HCT116 (cell line): ENCODE results near the gene ZC3HAV1. TPM values are rescaled to one million over a fixed set of nuclear protein-coding genes. Genes with fewer than 3 reads are reported as not detected.

Experiments
- ATAC-seq: fragments of 200-7000 bp; cut with Tn5 transposase; 2 replicates; pipeline ENCODE4 v1.9.1; 2020; ENCODE audit warnings: mild to moderate bottlenecking, moderate library complexity
- BruUV-seq: library from RNA; stranded (reverse); fragments of 400-500 nt; replicated peaks from 2 replicates; lab custom pipeline; 2021; lab: Mats Ljungman, UMichigan
- CTCF ChIA-PET: fragments of 300-600 bp; sonication (Branson Sonifier 250); formaldehyde crosslinking; loops from one replicate; lab custom pipeline; 2021; ENCODE audit warnings: antibody characterized with exemption; lab: Charles Lee
- POLR2A ChIA-PET: fragments of 300-600, 350-600 bp; sonication (Branson Sonifier 250); formaldehyde crosslinking; loops from one replicate; lab custom pipeline; 2021; ENCODE audit warnings: antibody characterized with exemption; lab: Charles Lee
- RAD21 ChIA-PET, 2 experiments: fragments of 300-600 bp; sonication (Branson Sonifier 250); formaldehyde crosslinking; loops; one replicate each; lab custom pipeline; 2023; ENCODE audit warnings: low total read pairs in 2 of 2; ENCODE audit not compliant: uncharacterized antibody in 2 of 2, unreplicated experiment in 2 of 2, low non-redundant PET in 1 of 2; lab: Charles Lee
- DNase-seq: peaks from one replicate; pipeline ENCODE4 v3.0.0-alpha.2; 2010; ENCODE audit warnings: low read depth, low spot score
- H2AFZ ChIP-seq: fragments of 200-600 bp; shearing (Covaris generic), sonication (generic); 2 replicates; pipeline ENCODE4 v1.6.1; 2017; ENCODE audit warnings: low read depth, mixed run types, mixed read lengths, antibody characterized with exemption, low read length; ENCODE audit not compliant: poor library complexity, severe bottlenecking
- H3K27ac ChIP-seq: 2 replicates; pipeline ENCODE4 v1.5.1; 2012; ENCODE audit warnings: low read depth, low read length
- H3K27me3 ChIP-seq: fragments of 200-600 bp; sonication (generic); 2 replicates; pipeline ENCODE4 v1.6.1; 2016; ENCODE audit warnings: mixed run types, low read length, mixed read lengths; ENCODE audit not compliant: insufficient read depth
- H3K36me3 ChIP-seq, 2 experiments: fragments of 200-500 bp in 1 of 2; fragments of 200-600 bp in 1 of 2; sonication (Bioruptor generic) in 1 of 2; sonication (generic) in 1 of 2; 2 replicates each; pipeline versions ENCODE4 v1.5.1 to v1.6.1; 2014 to 2016; ENCODE audit warnings: low read length in 2 of 2, inconsistent platforms in 1 of 2, mixed read lengths in 1 of 2, mixed run types in 1 of 2; ENCODE audit not compliant: insufficient read depth in 2 of 2, control insufficient read depth in 1 of 2
- H3K4me1 ChIP-seq, 2 experiments: fragments of 200-600 bp in 1 of 2; sonication (generic) in 1 of 2; 2 replicates each; pipeline versions ENCODE4 v1.5.1 to v1.6.1; 2012 to 2017; ENCODE audit warnings: low read length in 2 of 2, inconsistent platforms in 1 of 2, mild to moderate bottlenecking in 1 of 2, mixed read lengths in 1 of 2, mixed run types in 1 of 2, moderate library complexity in 1 of 2; ENCODE audit not compliant: insufficient read depth in 2 of 2, control insufficient read depth in 1 of 2
- H3K4me2 ChIP-seq: fragments of 200-600 bp; sonication (generic); 2 replicates; pipeline ENCODE4 v1.6.1; 2017; ENCODE audit warnings: mixed run types, low read length, mixed read lengths
- H3K4me3 ChIP-seq, 2 experiments: fragments of 200-600 bp in 1 of 2; sonication (generic) in 1 of 2; replicated peaks in 1 of 2; 2 replicates each; pipeline ENCODE4 v1.5.1; 2011 to 2016; ENCODE audit warnings: low read length in 2 of 2, control low read depth in 1 of 2, low read depth in 1 of 2, mild to moderate bottlenecking in 1 of 2, mixed read lengths in 1 of 2, mixed run types in 1 of 2
- H3K79me2 ChIP-seq: fragments of 200-600 bp; sonication (generic); 2 replicates; pipeline ENCODE4 v1.6.1; 2017; ENCODE audit warnings: mild to moderate bottlenecking, mixed run types, low read length, moderate library complexity, mixed read lengths; ENCODE audit not compliant: insufficient read depth
- H3K9ac ChIP-seq: fragments of 200-600 bp; sonication (generic); 2 replicates; pipeline ENCODE4 v1.6.1; 2016; ENCODE audit warnings: low read length, mixed read lengths
- H3K9me2 ChIP-seq: fragments of 200-600 bp; sonication (generic), shearing (Covaris generic); 2 replicates; pipeline ENCODE4 v1.6.1; 2017; ENCODE audit warnings: mixed run types, mild to moderate bottlenecking, moderate library complexity; ENCODE audit not compliant: insufficient read depth
- H3K9me3 ChIP-seq, 2 experiments: fragments of 200-500 bp in 1 of 2; fragments of 200-600 bp in 1 of 2; sonication (Bioruptor generic) in 1 of 2; sonication (generic) in 1 of 2; 2 replicates each; pipeline ENCODE4 v1.6.1; 2014 to 2017; ENCODE audit warnings: low read length in 2 of 2, mixed read lengths in 2 of 2, inconsistent platforms in 1 of 2, low read depth in 1 of 2, mild to moderate bottlenecking in 1 of 2, mixed run types in 1 of 2, moderate library complexity in 1 of 2; ENCODE audit not compliant: control insufficient read depth in 1 of 2, insufficient read depth in 1 of 2
- H4K20me1 ChIP-seq: fragments of 200-600 bp; sonication (generic), shearing (Covaris generic); 2 replicates; pipeline ENCODE4 v1.6.1; 2017; ENCODE audit warnings: mixed run types, mild to moderate bottlenecking, moderate library complexity; ENCODE audit not compliant: insufficient read depth
- CBX3 ChIP-seq: IDR thresholded peaks from 2 replicates; pipeline ENCODE4 v1.6.1; 2012; ENCODE audit warnings: low read depth
- CEBPB ChIP-seq: IDR thresholded peaks from 2 replicates; pipeline ENCODE4 v1.6.1; 2012; ENCODE audit warnings: low read depth
- EGR1 ChIP-seq: IDR thresholded peaks from 2 replicates; pipeline ENCODE4 v1.6.1; 2012; ENCODE audit warnings: low read depth
- ELF1 ChIP-seq: IDR thresholded peaks from 2 replicates; pipeline ENCODE4 v1.6.1; 2012; ENCODE audit warnings: low read depth, borderline replicate concordance
- FOSL1 ChIP-seq: IDR thresholded peaks from 2 replicates; pipeline ENCODE4 v1.6.1; 2012; ENCODE audit warnings: low read depth
- JUND ChIP-seq: IDR thresholded peaks from 2 replicates; pipeline ENCODE4 v1.6.1; 2012
- POLR2A ChIP-seq: IDR thresholded peaks from 2 replicates; pipeline ENCODE4 v1.7.0; 2011; ENCODE audit warnings: borderline replicate concordance; ENCODE audit not compliant: insufficient read depth, insufficient read length; ENCODE audit errors: extremely low read depth
- POLR2AphosphoS5 ChIP-seq: IDR thresholded peaks from 2 replicates; pipeline ENCODE4 v1.6.1; 2011; ENCODE audit warnings: mild to moderate bottlenecking, low read depth, low read length, moderate library complexity
- SIN3A ChIP-seq: IDR thresholded peaks from 2 replicates; pipeline ENCODE4 v1.6.1; 2012; ENCODE audit warnings: low read depth
- TCF7L2 ChIP-seq: IDR thresholded peaks from 2 replicates; pipeline ENCODE4 v1.7.0; 2011; ENCODE audit warnings: borderline replicate concordance, inconsistent platforms; ENCODE audit not compliant: insufficient read depth, insufficient read length; ENCODE audit errors: extremely low read depth
- YY1 ChIP-seq: IDR thresholded peaks from 2 replicates; pipeline ENCODE4 v1.6.1; 2011; ENCODE audit warnings: low read length, low read depth, moderate library complexity, mild to moderate bottlenecking; ENCODE audit not compliant: insufficient replicate concordance; ENCODE audit errors: extremely low read depth
- ZFX ChIP-seq: fragments of 450-650 bp; IDR thresholded peaks from 2 replicates; pipeline ENCODE4 v1.6.1; 2017
- intact Hi-C: fragments of 100-400 bp; cut with micrococcal nuclease; formaldehyde crosslinking; loops from 2 replicates; pipeline ENCODE4 v1.10.0; 2022
- total RNA-seq: library from RNA; stranded (reverse); gene quantifications from one replicate; pipeline ENCODE4 v1.2.1, GENCODE V29; 2021; ENCODE audit not compliant: unreplicated experiment
- TF ChIP-seq, protein P1 (sequence below): IDR thresholded peaks from 2 replicates; pipeline ENCODE4 v1.6.1; 2012
- TF ChIP-seq, protein P2 (sequence below): IDR thresholded peaks from 2 replicates; pipeline ENCODE4 v1.6.1; 2012
- TF ChIP-seq, protein P3 (sequence below), 3 experiments: fragments of 200-600 bp in 1 of 3; sonication (generic) in 1 of 3; IDR thresholded peaks in 2 of 3; conservative IDR thresholded peaks in 1 of 3; 2 replicates each; pipeline ENCODE4 v1.5.1; 2012 to 2017; ENCODE audit warnings: low read depth in 2 of 3, low read length in 2 of 3, antibody characterized with exemption in 1 of 3, borderline replicate concordance in 1 of 3, control low read depth in 1 of 3, mild to moderate bottlenecking in 1 of 3, mixed read lengths in 1 of 3, mixed run types in 1 of 3, moderate library complexity in 1 of 3; ENCODE audit not compliant: insufficient read depth in 1 of 3
- TF ChIP-seq, protein P4 (sequence below): IDR thresholded peaks from 2 replicates; pipeline ENCODE4 v1.6.1; 2011; ENCODE audit warnings: mild to moderate bottlenecking, low read length, moderate library complexity; ENCODE audit not compliant: insufficient replicate concordance; ENCODE audit errors: extremely low read depth

Gene ZC3HAV1
- total RNA-seq, 1 experiment from 2014 or later, result 23.7 TPM

DNA sequence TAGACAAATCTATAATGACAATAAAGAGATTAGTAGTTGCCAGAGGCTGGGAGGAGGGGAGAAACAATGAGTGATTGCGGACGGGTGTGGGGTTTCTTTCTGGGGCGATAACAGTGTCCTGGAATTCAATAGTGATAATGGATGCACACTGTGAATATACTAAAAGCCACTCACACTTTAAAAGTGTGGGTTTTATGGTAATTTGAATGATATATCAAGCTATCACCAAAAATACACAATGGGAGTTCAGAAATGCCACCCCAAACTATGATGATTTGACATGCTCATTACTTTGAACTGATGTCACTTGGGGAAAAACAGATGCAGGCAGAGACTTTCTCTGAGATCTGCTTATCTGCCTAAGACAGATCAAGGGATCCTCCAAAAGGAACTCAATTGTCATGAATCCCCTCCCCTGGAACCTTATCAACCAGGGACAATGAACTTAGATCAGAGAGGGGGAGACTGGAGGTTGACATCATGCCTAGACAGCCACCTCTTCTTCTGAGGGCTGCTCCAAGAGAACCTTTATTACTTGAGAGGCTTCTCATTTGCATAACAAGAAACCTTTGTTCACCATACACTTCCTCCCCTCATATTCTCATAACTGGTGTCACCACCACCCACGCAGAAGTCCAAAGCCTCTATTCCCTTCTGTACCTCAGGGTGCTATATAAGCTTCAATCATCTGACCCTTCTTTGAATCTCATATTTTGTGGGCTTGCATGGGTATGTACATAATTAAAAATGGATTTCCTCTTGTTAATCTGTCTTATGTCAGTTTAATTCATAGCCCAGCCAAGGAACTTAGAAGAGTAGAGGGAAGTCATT lies 14.8 kb upstream of the ZC3HAV1 start:
- ChIA-PET CTCF (no interaction called here), RAD21 (no interaction called here), POLR2A (no interaction called here)
- no peaks in the 10 kb centered on the region for H3K9me2 ChIP-seq
- no peak for TF ChIP-seq FOSL1
- no peak for TF ChIP-seq CBX3
- TF ChIP-seq, protein P1, sequence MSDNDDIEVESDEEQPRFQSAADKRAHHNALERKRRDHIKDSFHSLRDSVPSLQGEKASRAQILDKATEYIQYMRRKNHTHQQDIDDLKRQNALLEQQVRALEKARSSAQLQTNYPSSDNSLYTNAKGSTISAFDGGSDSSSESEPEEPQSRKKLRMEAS, result no peak
- no peak for TF ChIP-seq EGR1
- TF ChIP-seq, protein P2, sequence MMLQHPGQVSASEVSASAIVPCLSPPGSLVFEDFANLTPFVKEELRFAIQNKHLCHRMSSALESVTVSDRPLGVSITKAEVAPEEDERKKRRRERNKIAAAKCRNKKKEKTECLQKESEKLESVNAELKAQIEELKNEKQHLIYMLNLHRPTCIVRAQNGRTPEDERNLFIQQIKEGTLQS, result no peak
- no peak for TF ChIP-seq TCF7L2
- TF ChIP-seq CEBPB, result no peak
- no peak for TF ChIP-seq POLR2AphosphoS5
- TF ChIP-seq ELF1, result no peak
- TF ChIP-seq, protein P3, sequence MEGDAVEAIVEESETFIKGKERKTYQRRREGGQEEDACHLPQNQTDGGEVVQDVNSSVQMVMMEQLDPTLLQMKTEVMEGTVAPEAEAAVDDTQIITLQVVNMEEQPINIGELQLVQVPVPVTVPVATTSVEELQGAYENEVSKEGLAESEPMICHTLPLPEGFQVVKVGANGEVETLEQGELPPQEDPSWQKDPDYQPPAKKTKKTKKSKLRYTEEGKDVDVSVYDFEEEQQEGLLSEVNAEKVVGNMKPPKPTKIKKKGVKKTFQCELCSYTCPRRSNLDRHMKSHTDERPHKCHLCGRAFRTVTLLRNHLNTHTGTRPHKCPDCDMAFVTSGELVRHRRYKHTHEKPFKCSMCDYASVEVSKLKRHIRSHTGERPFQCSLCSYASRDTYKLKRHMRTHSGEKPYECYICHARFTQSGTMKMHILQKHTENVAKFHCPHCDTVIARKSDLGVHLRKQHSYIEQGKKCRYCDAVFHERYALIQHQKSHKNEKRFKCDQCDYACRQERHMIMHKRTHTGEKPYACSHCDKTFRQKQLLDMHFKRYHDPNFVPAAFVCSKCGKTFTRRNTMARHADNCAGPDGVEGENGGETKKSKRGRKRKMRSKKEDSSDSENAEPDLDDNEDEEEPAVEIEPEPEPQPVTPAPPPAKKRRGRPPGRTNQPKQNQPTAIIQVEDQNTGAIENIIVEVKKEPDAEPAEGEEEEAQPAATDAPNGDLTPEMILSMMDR (IDR thresholded peaks at IDR 0.05 in 2 of 3, conservative IDR thresholded peaks at IDR 0.05 in 1 of 3; ENCODE audit: borderline replicate concordance in 1 of 3, insufficient read depth in 1 of 3, low read depth in 2 of 3, low read length in 2 of 3), result no peak
- TF ChIP-seq, protein P4, sequence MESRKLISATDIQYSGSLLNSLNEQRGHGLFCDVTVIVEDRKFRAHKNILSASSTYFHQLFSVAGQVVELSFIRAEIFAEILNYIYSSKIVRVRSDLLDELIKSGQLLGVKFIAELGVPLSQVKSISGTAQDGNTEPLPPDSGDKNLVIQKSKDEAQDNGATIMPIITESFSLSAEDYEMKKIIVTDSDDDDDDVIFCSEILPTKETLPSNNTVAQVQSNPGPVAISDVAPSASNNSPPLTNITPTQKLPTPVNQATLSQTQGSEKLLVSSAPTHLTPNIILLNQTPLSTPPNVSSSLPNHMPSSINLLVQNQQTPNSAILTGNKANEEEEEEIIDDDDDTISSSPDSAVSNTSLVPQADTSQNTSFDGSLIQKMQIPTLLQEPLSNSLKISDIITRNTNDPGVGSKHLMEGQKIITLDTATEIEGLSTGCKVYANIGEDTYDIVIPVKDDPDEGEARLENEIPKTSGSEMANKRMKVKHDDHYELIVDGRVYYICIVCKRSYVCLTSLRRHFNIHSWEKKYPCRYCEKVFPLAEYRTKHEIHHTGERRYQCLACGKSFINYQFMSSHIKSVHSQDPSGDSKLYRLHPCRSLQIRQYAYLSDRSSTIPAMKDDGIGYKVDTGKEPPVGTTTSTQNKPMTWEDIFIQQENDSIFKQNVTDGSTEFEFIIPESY, result no peak
- TF ChIP-seq JUND, result no peak
- no peak for TF ChIP-seq SIN3A
- TF ChIP-seq ZFX, result no peak
- TF ChIP-seq POLR2A, result no peak
- no peak for TF ChIP-seq YY1
- no peaks in the 10 kb centered on the region for H3K4me1 ChIP-seq
- DNase-seq (no peak), ATAC-seq (no peak)
- BruUV-seq, result no TSS peak
- intact Hi-C loops, result no loop called here
- H3K9ac ChIP-seq, result no peak overlapping the region
- H2AFZ ChIP-seq, result no peak overlapping the region
- H3K4me3 ChIP-seq, result no peak overlapping the region
- H3K79me2 ChIP-seq, result no peaks in the 10 kb centered on the region
- no peak overlapping the region for H3K27ac ChIP-seq
- H4K20me1 ChIP-seq, result no peaks in the 10 kb centered on the region
- no peaks in the 10 kb centered on the region for H3K27me3 ChIP-seq
- H3K9me3 ChIP-seq, result no peaks in the 10 kb centered on the region
- H3K36me3 ChIP-seq, result no peaks in the 10 kb centered on the region
- H3K4me2 ChIP-seq, result no peak overlapping the region
